Esophagus squamous epithelium (tissue), 4 donors: ENCODE measurements around the gene GPR37.

Experiments used
- CTCF ChIP-seq, 6 experiments: fragments of 450-650 bp in 4 of 6; fragments of 200-600 bp in 2 of 6; sonication (generic) in 2 of 6; IDR thresholded peaks; one replicate each; pipeline ENCODE4 v1.5.1; 2016 to 2019; ENCODE audit warnings: antibody characterized with exemption in 6 of 6, mild to moderate bottlenecking in 4 of 6, moderate library complexity in 4 of 6
- POLR2A ChIP-seq, 4 donors: fragments of 450-650 bp; IDR thresholded peaks; one replicate each; pipeline ENCODE4 v1.6.1; 2017; ENCODE audit warnings: antibody characterized with exemption in 4 of 4, mild to moderate bottlenecking in 4 of 4, moderate library complexity in 3 of 4

GRCh38 chr7:124724507-124725192, 40.9 kb downstream of the GPR37 start:
- TF ChIP-seq CTCF (IDR thresholded peaks at IDR 0.05) (no peak), POLR2A (IDR thresholded peaks at IDR 0.05) (no peak)
